Activated B cell treated with CpG ODN at 0.5 μM for 24 hours (primary cell): ENCODE data around the gene MYDGF. TPM values are rescaled to one million over a fixed set of nuclear protein-coding genes. Genes with fewer than 3 reads are reported as not detected.
"Not testable (repeated sequence)": the region's sequence is repeated elsewhere in the genome, so short reads cannot be mapped to it uniquely, and the experiment has no call there.

Experiments used
- ATAC-seq: fragments of 200-7000 bp; cut with Tn5 transposase; one replicate; pipeline ENCODE4 v1.10.0; 2021; ENCODE audit warnings: low read depth, mild to moderate bottlenecking, moderate library complexity
- CTCF ChIA-PET: fragments of 350-600 bp; sonication (Branson Sonifier 250); formaldehyde crosslinking; loops from one replicate; lab custom pipeline; 2021; ENCODE audit warnings: antibody characterized with exemption; lab: Charles Lee
- POLR2A ChIA-PET: fragments of 350-600 bp; sonication (Branson Sonifier 250); formaldehyde crosslinking; loops from one replicate; lab custom pipeline; 2021; ENCODE audit warnings: antibody characterized with exemption; lab: Charles Lee
- DNase-seq: peaks from one replicate; pipeline ENCODE4 v3.0.0; 2022
- H3K27ac Mint-ChIP-seq: one replicate; pipeline ENCODE4 v1.8.0; 2020; ENCODE audit warnings: mixed read lengths
- H3K27me3 Mint-ChIP-seq: one replicate; pipeline ENCODE4 v1.8.0; 2021; ENCODE audit warnings: mixed read lengths
- H3K36me3 Mint-ChIP-seq: one replicate; pipeline ENCODE4 v1.8.0; 2021; ENCODE audit warnings: low read depth, mixed read lengths
- H3K4me1 Mint-ChIP-seq: one replicate; pipeline ENCODE4 v1.8.0; 2021; ENCODE audit warnings: mixed read lengths
- H3K4me3 Mint-ChIP-seq: one replicate; pipeline ENCODE4 v1.8.0; 2020; ENCODE audit warnings: mild to moderate bottlenecking, mixed read lengths
- H3K9me3 Mint-ChIP-seq: one replicate; pipeline ENCODE4 v1.8.0; 2020; ENCODE audit warnings: mixed read lengths
- CTCF ChIP-seq: fragments of 200-600 bp; IDR thresholded peaks from one replicate; pipeline ENCODE4 v1.8.0; 2022; ENCODE audit warnings: antibody characterized with exemption, mild to moderate bottlenecking
- intact Hi-C: fragments of 100-400 bp; cut with micrococcal nuclease; formaldehyde crosslinking; loops from one replicate; pipeline ENCODE4 v1.15.1; 2024
- total RNA-seq: library from RNA; stranded (reverse); gene quantifications from 2 replicates; pipeline ENCODE4 v1.2.3, GENCODE V29; 2022

Gene MYDGF
- total RNA-seq, 1 donor from 2014 or later, result 30.9 TPM

- CTCF ChIA-PET, result no interaction called here
- peaks cover 63% of the 10 kb centered on the region for H3K36me3 Mint-ChIP-seq
- no peak overlapping the region for H3K27ac Mint-ChIP-seq
- DNase-seq, result no peak
- no peak for ATAC-seq
- no peak overlapping the region for H3K4me3 Mint-ChIP-seq
- no peaks in the 10 kb centered on the region for H3K4me1 Mint-ChIP-seq
- intact Hi-C loops, result no loop called here
- TF ChIP-seq CTCF, result no peak
- no peaks in the 10 kb centered on the region for H3K9me3 Mint-ChIP-seq
- H3K27me3 Mint-ChIP-seq, result no peaks in the 10 kb centered on the region
- POLR2A ChIA-PET, result no interaction called here
Measured at GRCh38 chr19:4684312-4685095, 14.4 kb upstream of the MYDGF start.

- H3K27me3 Mint-ChIP-seq, result no peaks in the 10 kb centered on the region
- TF ChIP-seq CTCF, result no peak
- no peak for ATAC-seq
- ChIA-PET CTCF (no interaction called here), POLR2A (interaction anchor here (0.7 kb wide), 1 partner anchor 1819 kb away, joined by 9 read pairs; no protein-coding TSS in a partner anchor)
- H3K4me1 Mint-ChIP-seq, result no peaks in the 10 kb centered on the region
- no peak overlapping the region for H3K27ac Mint-ChIP-seq
- peaks cover 68% of the 10 kb centered on the region for H3K36me3 Mint-ChIP-seq
- DNase-seq, result no peak
- intact Hi-C loops, result no loop called here
- no peak overlapping the region for H3K4me3 Mint-ChIP-seq
- no peaks in the 10 kb centered on the region for H3K9me3 Mint-ChIP-seq
Measured at GRCh38 chr19:4682417-4683200, 12.5 kb upstream of the MYDGF start.

- H3K36me3 Mint-ChIP-seq, result peaks cover 63% of the 10 kb centered on the region
- H3K9me3 Mint-ChIP-seq, H3K4me3 Mint-ChIP-seq, CTCF ChIA-PET, ATAC-seq, intact Hi-C loops, H3K27me3 Mint-ChIP-seq, H3K4me1 Mint-ChIP-seq, H3K27ac Mint-ChIP-seq, DNase-seq: not testable (repeated sequence)
- POLR2A ChIA-PET, result interaction anchor here (0.6 kb wide), 1 partner anchor 249 kb away, joined by 4 read pairs; no protein-coding TSS in a partner anchor
Measured at GRCh38 chr19:4680021-4680420, 9.9 kb upstream of the MYDGF start.

- no peaks in the 10 kb centered on the region for H3K27me3 Mint-ChIP-seq
- no peak overlapping the region for H3K4me3 Mint-ChIP-seq
- POLR2A ChIA-PET, result no interaction called here
- ATAC-seq (peak; percentile 59), DNase-seq (no peak)
- peaks cover 60% of the 10 kb centered on the region for H3K36me3 Mint-ChIP-seq
- no peak for TF ChIP-seq CTCF
- H3K9me3 Mint-ChIP-seq, result no peaks in the 10 kb centered on the region
- intact Hi-C loops, result no loop called here
- H3K4me1 Mint-ChIP-seq, result no peaks in the 10 kb centered on the region
- H3K27ac Mint-ChIP-seq, result no peak overlapping the region
- CTCF ChIA-PET, result no interaction called here
Measured at GRCh38 chr19:4678881-4679790, 9.0 kb upstream of the MYDGF start.

- Mint-ChIP-seq H3K27me3 (no peaks in the 10 kb centered on the region), H3K27ac (no peak overlapping the region), H3K4me1 (no peaks in the 10 kb centered on the region), H3K4me3 (no peak overlapping the region), H3K9me3 (no peaks in the 10 kb centered on the region), H3K36me3 (peaks cover 50% of the 10 kb centered on the region)
- intact Hi-C loops, result no loop called here
- DNase-seq (no peak), ATAC-seq (no peak)
- ChIA-PET POLR2A (no interaction called here), CTCF (interaction anchor here (0.7 kb wide), 1 partner anchor 41 kb away, joined by 3 read pairs; no protein-coding TSS in a partner anchor)
- TF ChIP-seq CTCF, result no peak
Measured at GRCh38 chr19:4676955-4677731, 7.0 kb upstream of the MYDGF start.
